Lower lobe of right lung (tissue), 2 donors: ENCODE data around the gene ENOX1. TPM values are rescaled to one million over a fixed set of nuclear protein-coding genes. Genes with fewer than 3 reads are reported as not detected.
"Not testable (repeated sequence)": the region's sequence is repeated elsewhere in the genome, so short reads cannot be mapped to it uniquely, and the experiment has no call there.

Experiments used
- ATAC-seq, 2 donors: fragments of 200-7000 bp; cut with Tn5 transposase; one replicate each; pipeline ENCODE4 v1.9.1; 2020 to 2022; ENCODE audit warnings: mild to moderate bottlenecking in 2 of 2, moderate library complexity in 2 of 2
- DNase-seq: peaks from one replicate; pipeline ENCODE4 v3.0.0-alpha.2; 2020
- H3K27ac ChIP-seq: fragments of 200-600 bp; one replicate; pipeline ENCODE4 v1.8.0; 2022
- H3K27me3 ChIP-seq: fragments of 200-600 bp; one replicate; pipeline ENCODE4 v1.8.0; 2022; ENCODE audit warnings: low read depth
- H3K36me3 ChIP-seq: fragments of 200-600 bp; one replicate; pipeline ENCODE4 v1.8.0; 2022; ENCODE audit warnings: mild to moderate bottlenecking
- H3K4me1 ChIP-seq: fragments of 200-600 bp; one replicate; pipeline ENCODE4 v1.8.0; 2022
- H3K4me3 ChIP-seq: fragments of 200-600 bp; one replicate; pipeline ENCODE4 v1.8.0; 2022; ENCODE audit warnings: mild to moderate bottlenecking
- H3K9me3 ChIP-seq: fragments of 200-600 bp; one replicate; pipeline ENCODE4 v1.8.0; 2022
- intact Hi-C: fragments of 100-400 bp; cut with DNase I; formaldehyde crosslinking; loops from one replicate; pipeline ENCODE4 v1.11.0; 2022
- total RNA-seq: library from RNA; stranded (reverse); fragmentation: NEBNext Ultra II Directional; extraction: Animal tissue kit (Norgen Biotek cat#: 25700); gene quantifications from one replicate; pipeline ENCODE4 v1.2.1, GENCODE V29; 2021
- TF ChIP-seq, protein P1 (sequence below): fragments of 200-600 bp; IDR thresholded peaks from one replicate; pipeline ENCODE4 v1.8.0; 2022; ENCODE audit warnings: antibody characterized with exemption, mild to moderate bottlenecking
- donor health status: DM: no; HTN: yes; CAD: no; lungs with severe emphysema.

ENOX1 gene
- total RNA-seq, 1 donor from 2014 or later: 2.0 TPM

- H3K27ac ChIP-seq: no peak overlapping the region
- TF ChIP-seq, protein P1, sequence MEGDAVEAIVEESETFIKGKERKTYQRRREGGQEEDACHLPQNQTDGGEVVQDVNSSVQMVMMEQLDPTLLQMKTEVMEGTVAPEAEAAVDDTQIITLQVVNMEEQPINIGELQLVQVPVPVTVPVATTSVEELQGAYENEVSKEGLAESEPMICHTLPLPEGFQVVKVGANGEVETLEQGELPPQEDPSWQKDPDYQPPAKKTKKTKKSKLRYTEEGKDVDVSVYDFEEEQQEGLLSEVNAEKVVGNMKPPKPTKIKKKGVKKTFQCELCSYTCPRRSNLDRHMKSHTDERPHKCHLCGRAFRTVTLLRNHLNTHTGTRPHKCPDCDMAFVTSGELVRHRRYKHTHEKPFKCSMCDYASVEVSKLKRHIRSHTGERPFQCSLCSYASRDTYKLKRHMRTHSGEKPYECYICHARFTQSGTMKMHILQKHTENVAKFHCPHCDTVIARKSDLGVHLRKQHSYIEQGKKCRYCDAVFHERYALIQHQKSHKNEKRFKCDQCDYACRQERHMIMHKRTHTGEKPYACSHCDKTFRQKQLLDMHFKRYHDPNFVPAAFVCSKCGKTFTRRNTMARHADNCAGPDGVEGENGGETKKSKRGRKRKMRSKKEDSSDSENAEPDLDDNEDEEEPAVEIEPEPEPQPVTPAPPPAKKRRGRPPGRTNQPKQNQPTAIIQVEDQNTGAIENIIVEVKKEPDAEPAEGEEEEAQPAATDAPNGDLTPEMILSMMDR: no peak
- no peaks in the 10 kb centered on the region for H3K4me1 ChIP-seq
- H3K9me3 ChIP-seq: no peaks in the 10 kb centered on the region
- H3K4me3 ChIP-seq: no peak overlapping the region
- DNase-seq: no peak
- H3K27me3 ChIP-seq: no peaks in the 10 kb centered on the region
- ATAC-seq: no peak
- H3K36me3 ChIP-seq: no peaks in the 10 kb centered on the region
- intact Hi-C loops: no loop called here
These were observed 616.3 kb downstream of the ENOX1 start for GRCh38 chr13:43170506-43170905.

GRCh38 chr13:43168434-43168833, 618.3 kb downstream of the ENOX1 start:
- H3K4me1 ChIP-seq, intact Hi-C loops, H3K36me3 ChIP-seq, DNase-seq, H3K4me3 ChIP-seq, H3K27ac ChIP-seq, ATAC-seq, H3K27me3 ChIP-seq, H3K9me3 ChIP-seq: not testable (repeated sequence)

GRCh38 chr13:43167731-43168130, 619.0 kb downstream of the ENOX1 start:
- TF ChIP-seq, protein P1: no peak
- no peak overlapping the region for H3K27ac ChIP-seq
- no peaks in the 10 kb centered on the region for H3K9me3 ChIP-seq
- no peak for DNase-seq
- intact Hi-C loops: no loop called here
- H3K36me3 ChIP-seq: no peaks in the 10 kb centered on the region
- no peak for ATAC-seq
- no peaks in the 10 kb centered on the region for H3K27me3 ChIP-seq
- H3K4me1 ChIP-seq: no peaks in the 10 kb centered on the region
- H3K4me3 ChIP-seq: no peak overlapping the region

GRCh38 chr13:43166644-43167457, 619.9 kb downstream of the ENOX1 start:
- no peaks in the 10 kb centered on the region for H3K36me3 ChIP-seq
- no peak overlapping the region for H3K27ac ChIP-seq
- DNase-seq (no peak), ATAC-seq (no peak)
- no peak overlapping the region for H3K4me3 ChIP-seq
- H3K4me1 ChIP-seq: no peaks in the 10 kb centered on the region
- intact Hi-C loops: no loop called here
- H3K27me3 ChIP-seq: no peaks in the 10 kb centered on the region
- TF ChIP-seq, protein P1: no peak
- no peaks in the 10 kb centered on the region for H3K9me3 ChIP-seq

Other genes starting within 250 kb of the ENOX1 start
- 4.8 TPM for gene CCDC122, start 92.8 kb upstream of the ENOX1 start, total RNA-seq
- 11.9 TPM for gene LACC1, start 92.9 kb upstream of the ENOX1 start, total RNA-seq